Ascending aorta (tissue), 2 donors: ENCODE results near the gene GARIN5A. TPM values are rescaled to one million over a fixed set of nuclear protein-coding genes. Genes with fewer than 3 reads are reported as not detected.

Experiments used
- DNase-seq, 2 donors: peaks; one replicate each; pipeline ENCODE4 v3.0.0-alpha.2; 2019; ENCODE audit warnings: low spot score in 2 of 2
- H3K27ac ChIP-seq, 2 donors: fragments of 200-600 bp; sonication (generic); one replicate each; pipeline ENCODE4 v1.5.1; 2016 to 2017; ENCODE audit warnings: mild to moderate bottlenecking in 1 of 2
- H3K27me3 ChIP-seq: fragments of 200-600 bp; sonication (generic); one replicate; pipeline ENCODE4 v1.5.1; 2017
- H3K36me3 ChIP-seq, 2 donors: fragments of 200-600 bp; sonication (generic); one replicate each; pipeline ENCODE4 v1.5.1; 2016
- H3K4me1 ChIP-seq, 2 donors: fragments of 200-600 bp; sonication (generic); one replicate each; pipeline ENCODE4 v1.5.1; 2016 to 2017; ENCODE audit warnings: mild to moderate bottlenecking in 1 of 2
- H3K4me3 ChIP-seq, 2 donors: fragments of 200-600 bp; sonication (generic); one replicate each; pipeline ENCODE4 v1.5.1; 2016 to 2017; ENCODE audit warnings: mild to moderate bottlenecking in 1 of 2
- H3K9me3 ChIP-seq, 2 donors: fragments of 200-600 bp; sonication (generic); one replicate each; pipeline ENCODE4 v1.5.1; 2016
- intact Hi-C: fragments of 100-400 bp; cut with DNase I; formaldehyde crosslinking; loops from one replicate; pipeline ENCODE4 v1.15.1; 2023
- total RNA-seq: library from RNA; depleted of rRNA; stranded (reverse); fragments of >200 nt; gene quantifications from one replicate; pipeline ENCODE4 v1.1.0, GENCODE V29; 2016
- TF ChIP-seq, protein P1 (sequence below), 3 experiments: fragments of 200-600 bp in 2 of 3; fragments of 450-650 bp in 1 of 3; sonication (generic) in 2 of 3; IDR thresholded peaks; one replicate each; pipeline ENCODE4 v1.5.1; 2016 to 2019; ENCODE audit warnings: antibody characterized with exemption in 3 of 3, mild to moderate bottlenecking in 1 of 3, moderate library complexity in 1 of 3

The GARIN5A gene
- total RNA-seq, 1 donor from 2014 or later: not detected

DNA sequence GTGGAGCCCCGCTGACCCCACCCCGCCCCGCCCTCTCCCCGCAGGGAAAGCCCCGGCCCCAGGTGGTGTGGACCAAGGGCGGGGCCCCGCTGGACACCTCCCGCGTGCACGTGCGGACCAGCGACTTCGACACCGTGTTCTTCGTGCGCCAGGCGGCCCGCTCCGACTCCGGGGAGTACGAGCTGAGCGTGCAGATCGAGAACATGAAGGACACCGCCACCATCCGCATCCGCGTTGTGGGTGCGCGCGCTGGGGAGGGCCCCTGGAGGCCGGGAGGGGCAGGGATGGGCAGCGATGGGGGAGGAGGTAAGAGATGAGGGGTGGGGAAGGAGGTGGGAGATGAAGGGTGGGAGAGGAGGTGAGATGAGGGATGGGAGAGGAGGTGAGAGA lies 17.6 kb downstream of the GARIN5A start:
- Histone ChIP-seq H3K4me1 (no peaks in the 10 kb centered on the region), H3K4me3 (no peak overlapping the region), H3K27me3 (peaks cover 5% of the 10 kb centered on the region), H3K27ac (no peak overlapping the region), H3K9me3 (no peaks in the 10 kb centered on the region), H3K36me3 (no peaks in the 10 kb centered on the region)
- intact Hi-C loops: no loop called here
- TF ChIP-seq, protein P1, sequence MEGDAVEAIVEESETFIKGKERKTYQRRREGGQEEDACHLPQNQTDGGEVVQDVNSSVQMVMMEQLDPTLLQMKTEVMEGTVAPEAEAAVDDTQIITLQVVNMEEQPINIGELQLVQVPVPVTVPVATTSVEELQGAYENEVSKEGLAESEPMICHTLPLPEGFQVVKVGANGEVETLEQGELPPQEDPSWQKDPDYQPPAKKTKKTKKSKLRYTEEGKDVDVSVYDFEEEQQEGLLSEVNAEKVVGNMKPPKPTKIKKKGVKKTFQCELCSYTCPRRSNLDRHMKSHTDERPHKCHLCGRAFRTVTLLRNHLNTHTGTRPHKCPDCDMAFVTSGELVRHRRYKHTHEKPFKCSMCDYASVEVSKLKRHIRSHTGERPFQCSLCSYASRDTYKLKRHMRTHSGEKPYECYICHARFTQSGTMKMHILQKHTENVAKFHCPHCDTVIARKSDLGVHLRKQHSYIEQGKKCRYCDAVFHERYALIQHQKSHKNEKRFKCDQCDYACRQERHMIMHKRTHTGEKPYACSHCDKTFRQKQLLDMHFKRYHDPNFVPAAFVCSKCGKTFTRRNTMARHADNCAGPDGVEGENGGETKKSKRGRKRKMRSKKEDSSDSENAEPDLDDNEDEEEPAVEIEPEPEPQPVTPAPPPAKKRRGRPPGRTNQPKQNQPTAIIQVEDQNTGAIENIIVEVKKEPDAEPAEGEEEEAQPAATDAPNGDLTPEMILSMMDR (IDR thresholded peaks at IDR 0.05): no peak
- DNase-seq: no peak

DNA sequence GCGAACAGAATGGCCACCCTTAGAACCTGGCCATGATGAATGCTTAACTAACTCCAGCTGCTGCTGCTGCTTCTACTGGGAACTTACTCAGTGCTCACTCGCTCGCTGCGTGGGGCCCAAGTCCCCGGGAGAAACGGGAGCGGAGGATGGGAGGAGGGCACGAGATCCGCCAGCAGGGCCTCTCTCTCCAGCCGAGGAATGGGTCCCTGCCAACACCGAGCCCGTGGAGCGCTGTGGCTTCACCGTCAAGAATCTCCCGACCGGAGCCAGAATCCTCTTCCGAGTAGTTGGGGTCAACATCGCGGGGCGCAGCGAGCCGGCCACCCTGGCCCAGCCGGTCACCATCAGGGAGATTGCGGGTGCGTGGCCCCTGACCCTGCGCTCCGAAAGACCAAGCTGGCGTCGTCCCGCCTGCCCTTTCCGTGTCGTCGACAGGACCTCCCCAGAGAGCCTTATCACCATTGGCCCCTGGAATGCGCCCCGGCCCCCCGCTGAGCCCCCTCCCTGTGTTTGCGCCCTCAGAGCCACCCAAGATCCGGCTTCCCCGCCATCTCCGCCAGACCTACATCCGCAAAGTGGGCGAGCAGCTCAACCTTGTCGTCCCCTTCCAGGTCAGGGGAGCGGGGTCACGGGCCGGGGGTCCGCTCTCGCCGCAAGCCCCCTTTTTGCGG lies 18.1 kb downstream of the GARIN5A start:
- Histone ChIP-seq H3K9me3 (no peaks in the 10 kb centered on the region), H3K27ac (no peak overlapping the region), H3K36me3 (no peaks in the 10 kb centered on the region), H3K27me3 (peaks cover 5% of the 10 kb centered on the region), H3K4me3 (no peak overlapping the region), H3K4me1 (no peaks in the 10 kb centered on the region)
- TF ChIP-seq, protein P1 (IDR thresholded peaks at IDR 0.05): no peak
- intact Hi-C loops: no loop called here
- DNase-seq: no peak

DNA sequence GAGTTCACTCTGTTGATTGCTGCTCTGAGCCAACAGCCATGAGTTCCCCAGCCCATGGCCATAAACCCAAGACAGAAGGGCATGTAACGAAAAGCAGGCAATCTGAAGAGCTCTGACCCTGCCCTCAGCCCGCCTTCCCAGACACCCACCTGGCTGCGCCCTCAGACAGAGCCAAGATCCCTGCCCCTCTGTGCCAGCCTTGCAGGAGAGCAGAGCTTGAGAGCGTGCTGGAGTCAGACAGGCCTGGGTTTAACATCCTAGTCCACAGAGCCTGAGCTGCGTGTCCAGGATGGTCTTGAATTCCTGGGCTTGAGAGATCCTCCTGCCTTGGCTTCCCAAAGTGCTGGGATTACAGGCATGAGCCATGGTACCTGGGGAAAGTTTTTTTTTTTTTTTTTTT lies 19.3 kb downstream of the GARIN5A start:
- intact Hi-C loops: no loop called here
- DNase-seq: no peak
- no peaks in the 10 kb centered on the region for H3K4me1 ChIP-seq
- TF ChIP-seq, protein P1 (IDR thresholded peaks at IDR 0.05): no peak
- H3K27me3 ChIP-seq: peaks cover 5% of the 10 kb centered on the region
- no peak overlapping the region for H3K4me3 ChIP-seq
- H3K36me3 ChIP-seq: no peaks in the 10 kb centered on the region
- H3K9me3 ChIP-seq: no peaks in the 10 kb centered on the region
- no peak overlapping the region for H3K27ac ChIP-seq

DNA sequence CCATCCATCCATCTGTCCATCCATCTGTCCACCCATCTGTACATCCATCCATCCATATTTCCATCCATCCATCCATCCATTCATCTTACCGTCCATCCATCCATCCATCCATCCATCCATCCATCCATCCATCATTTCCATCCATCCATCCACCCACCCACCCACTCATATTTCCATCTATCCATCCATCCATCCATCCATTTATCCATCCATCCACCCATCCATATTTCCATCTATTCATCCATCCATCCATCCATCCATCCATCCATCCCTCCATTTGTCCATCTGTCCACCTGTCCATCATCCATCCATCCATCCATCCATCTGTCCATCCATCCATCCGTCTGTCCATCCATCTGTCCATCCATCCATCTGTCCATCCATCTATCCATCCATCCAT lies 20.7 kb downstream of the GARIN5A start:
- Histone ChIP-seq H3K4me3 (no peak overlapping the region), H3K27me3 (peaks cover 5% of the 10 kb centered on the region), H3K4me1 (no peaks in the 10 kb centered on the region), H3K36me3 (no peaks in the 10 kb centered on the region), H3K9me3 (no peaks in the 10 kb centered on the region), H3K27ac (no peak overlapping the region)
- intact Hi-C loops: no loop called here
- no peak for DNase-seq
- TF ChIP-seq, protein P1 (IDR thresholded peaks at IDR 0.05): no peak

DNA sequence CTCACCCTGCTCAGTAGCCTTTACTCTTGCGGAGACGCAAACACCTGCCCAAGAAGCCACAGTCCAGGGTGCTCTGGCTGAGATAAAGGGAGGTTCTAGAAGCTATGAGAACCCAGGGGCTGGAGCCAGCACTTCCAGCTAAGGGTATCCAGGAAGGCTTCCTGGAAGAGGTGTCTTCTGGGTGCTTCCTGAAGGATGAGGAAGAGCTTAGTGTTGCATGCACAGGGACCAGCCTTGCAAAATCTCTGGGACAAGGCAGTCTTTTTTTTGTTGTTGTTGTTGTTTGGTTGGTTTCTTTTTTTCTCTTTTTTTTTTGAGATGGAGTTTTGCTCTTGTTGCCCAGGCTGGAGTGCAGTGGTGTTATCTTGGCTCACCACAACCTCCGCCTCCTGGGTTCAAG lies 23.4 kb downstream of the GARIN5A start:
- peaks cover 5% of the 10 kb centered on the region for H3K27me3 ChIP-seq
- no peaks in the 10 kb centered on the region for H3K9me3 ChIP-seq
- intact Hi-C loops: no loop called here
- no peak overlapping the region for H3K4me3 ChIP-seq
- no peaks in the 10 kb centered on the region for H3K4me1 ChIP-seq
- H3K27ac ChIP-seq: no peak overlapping the region
- no peaks in the 10 kb centered on the region for H3K36me3 ChIP-seq
- TF ChIP-seq, protein P1 (IDR thresholded peaks at IDR 0.05): no peak
- DNase-seq: no peak

DNA sequence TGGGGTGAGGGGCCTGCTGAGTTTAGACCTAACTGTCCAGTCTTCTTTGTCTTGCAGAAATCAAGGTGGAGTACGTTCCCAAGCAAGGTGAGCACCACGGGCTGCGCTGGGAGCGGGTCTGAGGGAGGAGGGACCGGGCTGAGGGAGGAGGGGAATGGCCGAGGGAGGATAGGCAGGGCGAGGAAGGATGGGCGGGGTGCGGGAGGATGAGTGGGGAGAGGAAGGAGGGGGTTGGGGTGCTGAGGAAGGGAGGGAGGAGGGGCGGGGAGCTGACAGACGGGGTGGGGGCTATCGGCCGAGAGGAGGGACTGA lies 25.5 kb downstream of the GARIN5A start:
- intact Hi-C loops: no loop called here
- TF ChIP-seq, protein P1 (IDR thresholded peaks at IDR 0.05): no peak
- no peaks in the 10 kb centered on the region for H3K4me1 ChIP-seq

More for the DNA sequence above, 25.5 kb downstream of the GARIN5A start:
- peaks cover 0 to 5% of the 10 kb centered on the region in 2 donors for H3K9me3 ChIP-seq
- no peak for DNase-seq
- H3K27ac ChIP-seq: no peak overlapping the region
- no peaks in the 10 kb centered on the region for H3K27me3 ChIP-seq
- no peak overlapping the region for H3K4me3 ChIP-seq
- H3K36me3 ChIP-seq: no peaks in the 10 kb centered on the region
